Measurements from ENCODE around the gene PDS5B.
"Not testable (repeated sequence)": the region's sequence is repeated elsewhere in the genome, so short reads cannot be mapped to it uniquely, and the experiment has no call there.

DNA sequence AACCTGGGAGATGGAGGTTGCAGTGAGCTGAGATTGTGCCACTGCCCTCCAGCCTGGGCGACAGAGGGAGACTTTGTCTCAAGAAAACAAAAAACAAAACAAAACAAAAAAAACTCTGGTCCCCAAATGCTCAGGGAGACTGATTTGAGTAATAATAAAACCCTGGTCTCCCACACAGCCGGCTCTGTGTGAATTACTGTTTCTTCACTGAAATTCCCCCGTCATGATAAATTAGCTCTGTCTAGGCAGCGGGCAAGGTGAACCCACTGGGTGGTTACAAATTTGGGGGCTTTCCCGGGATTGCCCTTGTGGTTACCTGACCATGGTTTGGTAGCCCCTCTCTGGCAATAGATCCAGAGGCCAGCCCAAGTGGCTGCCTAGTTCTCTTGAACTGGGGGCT, 240.1 kb downstream of the PDS5B start:
- TF ChIP-seq MYNN (IDR thresholded peaks at IDR 0.05); MYNN (CRISPR knock-in tag; IDR thresholded peaks at IDR 0.05); HOMEZ (CRISPR knock-in tag; IDR thresholded peaks at IDR 0.05); CTCF (IDR thresholded peaks at IDR 0.05 in 2 of 3, conservative IDR thresholded peaks at IDR 0.05 in 1 of 3; ENCODE audit: insufficient read depth in 2 of 3, low read depth in 1 of 3, low read length in 3 of 3); ATF2 (CRISPR knock-in tag; IDR thresholded peaks at IDR 0.05); ADNP (tag; IDR thresholded peaks at IDR 0.05); KLF1 (tag; IDR thresholded peaks at IDR 0.05); POLR2AphosphoS5 (IDR thresholded peaks at IDR 0.05; ENCODE audit: control insufficient read depth, insufficient read depth, low read depth, low read length); POLR2A (conservative IDR thresholded peaks at IDR 0.05): not testable (repeated sequence)
- TF ChIP-seq, protein P1, sequence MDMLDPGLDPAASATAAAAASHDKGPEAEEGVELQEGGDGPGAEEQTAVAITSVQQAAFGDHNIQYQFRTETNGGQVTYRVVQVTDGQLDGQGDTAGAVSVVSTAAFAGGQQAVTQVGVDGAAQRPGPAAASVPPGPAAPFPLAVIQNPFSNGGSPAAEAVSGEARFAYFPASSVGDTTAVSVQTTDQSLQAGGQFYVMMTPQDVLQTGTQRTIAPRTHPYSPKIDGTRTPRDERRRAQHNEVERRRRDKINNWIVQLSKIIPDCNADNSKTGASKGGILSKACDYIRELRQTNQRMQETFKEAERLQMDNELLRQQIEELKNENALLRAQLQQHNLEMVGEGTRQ (CRISPR knock-in tag; IDR thresholded peaks at IDR 0.05) = not testable (repeated sequence)
